ENCODE data around the gene MON1A. TPM values are rescaled to one million over a fixed set of nuclear protein-coding genes. Genes with fewer than 3 reads are reported as not detected.

Gene MON1A
- total RNA-seq, 1 experiment from 2014 or later = 9.0 TPM

DNA sequence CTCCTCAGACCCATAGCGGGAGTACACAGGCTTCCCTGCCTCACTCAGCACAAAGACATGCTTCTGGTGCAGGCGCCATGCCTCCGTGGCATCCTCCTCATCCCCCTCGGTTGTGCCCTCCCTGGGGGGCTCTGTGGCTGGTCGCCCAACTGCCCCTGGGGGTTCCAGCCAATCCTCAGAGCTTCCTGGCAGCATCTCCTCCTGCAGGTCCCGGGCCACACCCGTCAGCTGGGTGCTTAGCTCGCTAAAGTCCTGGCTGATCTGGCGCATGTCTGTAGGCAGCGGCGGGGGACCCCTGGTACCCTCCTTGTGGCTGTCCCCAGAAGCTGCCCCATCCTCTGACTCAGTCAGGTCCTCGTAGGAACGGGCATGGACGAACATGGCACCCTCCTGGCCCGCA lies 18.0 kb downstream of the MON1A start:
- H2AFZ ChIP-seq (ENCODE audit: low read depth, low read length, poor library complexity, severe bottlenecking) = no peak overlapping the region
- ChIA-PET POLR2A (no interaction called here), CTCF (interaction anchor here (1.4 kb wide), 1 partner anchor 18 kb away, joined by 4 read pairs; the partner anchor contains the start of gene MON1A), RAD21 (ENCODE audit: low non-redundant PET in 1 of 2, low total read pairs in 2 of 2, uncharacterized antibody in 2 of 2, unreplicated experiment in 2 of 2) (no interaction called here)
- H3K9ac ChIP-seq (ENCODE audit: low read length) = no peak overlapping the region
- no TSS peak for BruUV-seq (replicated peaks)
- no peak for DNase-seq (ENCODE audit: low read depth, low spot score)
- H3K9me3 ChIP-seq (ENCODE audit: control insufficient read depth in 1 of 2, insufficient read depth in 1 of 2, low read depth in 1 of 2, low read length in 2 of 2) = no peaks in the 10 kb centered on the region
- H4K20me1 ChIP-seq (ENCODE audit: insufficient read depth) = no peaks in the 10 kb centered on the region
- H3K27me3 ChIP-seq (ENCODE audit: insufficient read depth, low read length) = no peaks in the 10 kb centered on the region
- intact Hi-C loops (cut with micrococcal nuclease) = no loop called here
- peaks cover 2% of the 10 kb centered on the region in 2 experiments; a peak in 3 of 4 replicates for H3K4me1 ChIP-seq (ENCODE audit: control insufficient read depth in 1 of 2, insufficient read depth in 2 of 2, low read length in 2 of 2)
- H3K27ac ChIP-seq (ENCODE audit: low read depth, low read length) = no peak overlapping the region
- no peak overlapping the region for H3K4me2 ChIP-seq (ENCODE audit: low read length)
- TF ChIP-seq ZNF274 (IDR thresholded peaks at IDR 0.05; ENCODE audit: low read depth, low read length) = no peak
- TF ChIP-seq EGR1 (IDR thresholded peaks at IDR 0.05; ENCODE audit: low read depth) = no peak
- TF ChIP-seq ELF1 (IDR thresholded peaks at IDR 0.05; ENCODE audit: borderline replicate concordance, low read depth) = no peak
- TF ChIP-seq, protein P1, sequence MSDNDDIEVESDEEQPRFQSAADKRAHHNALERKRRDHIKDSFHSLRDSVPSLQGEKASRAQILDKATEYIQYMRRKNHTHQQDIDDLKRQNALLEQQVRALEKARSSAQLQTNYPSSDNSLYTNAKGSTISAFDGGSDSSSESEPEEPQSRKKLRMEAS (IDR thresholded peaks at IDR 0.05) = no peak
- TF ChIP-seq CBX3 (IDR thresholded peaks at IDR 0.05; ENCODE audit: low read depth) = no peak
- no peak for TF ChIP-seq TCF7L2 (IDR thresholded peaks at IDR 0.05; ENCODE audit: borderline replicate concordance, extremely low read depth, insufficient read depth, insufficient read length)
- no peaks in the 10 kb centered on the region for H3K9me2 ChIP-seq (ENCODE audit: insufficient read depth)
- H3K36me3 ChIP-seq (ENCODE audit: control insufficient read depth in 1 of 2, insufficient read depth in 2 of 2, low read length in 2 of 2) = 0 out of 4 replicates have a peak, but pooled peaks cover 0 to 6% of the 10 kb centered on the region in 2 experiments
- no peak overlapping the region for H3K4me3 ChIP-seq (replicated peaks in 1 of 2; ENCODE audit: low read depth in 1 of 2, low read length in 2 of 2)
- ATAC-seq = no peak
- no peaks in the 10 kb centered on the region for H3K79me2 ChIP-seq (ENCODE audit: insufficient read depth, low read length)

DNA sequence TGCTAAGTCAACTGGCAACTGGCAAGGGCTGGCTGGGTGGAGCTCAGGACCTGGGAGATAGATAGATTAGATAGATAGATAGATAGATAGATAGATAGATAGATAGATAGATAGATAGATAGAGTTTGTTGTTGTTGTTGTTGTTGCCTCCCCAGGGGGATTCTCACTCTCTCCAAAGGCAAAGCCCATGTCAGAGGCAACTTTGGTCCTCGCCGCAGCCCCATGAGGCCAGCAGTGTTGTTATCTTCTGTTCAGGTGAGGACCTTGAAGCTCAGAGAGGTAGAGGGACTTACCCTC lies 18.5 kb downstream of the MON1A start:
- Histone ChIP-seq H3K9me2 (ENCODE audit: insufficient read depth) (no peaks in the 10 kb centered on the region), H3K9me3 (ENCODE audit: control insufficient read depth in 1 of 2, insufficient read depth in 1 of 2, low read depth in 1 of 2, low read length in 2 of 2) (no peaks in the 10 kb centered on the region), H3K27ac (ENCODE audit: low read depth, low read length) (no peak overlapping the region), H3K36me3 (ENCODE audit: control insufficient read depth in 1 of 2, insufficient read depth in 2 of 2, low read length in 2 of 2) (0 out of 4 replicates have a peak, but pooled peaks cover 0 to 6% of the 10 kb centered on the region in 2 experiments), H4K20me1 (ENCODE audit: insufficient read depth) (no peaks in the 10 kb centered on the region), H3K4me1 (ENCODE audit: control insufficient read depth in 1 of 2, insufficient read depth in 2 of 2, low read length in 2 of 2) (peaks cover 4 to 7% of the 10 kb centered on the region in 2 experiments; a peak in 3 of 4 replicates), H3K4me3 (replicated peaks in 1 of 2; ENCODE audit: low read depth in 1 of 2, low read length in 2 of 2) (no peak overlapping the region), H3K9ac (ENCODE audit: low read length) (no peak overlapping the region), H2AFZ (ENCODE audit: low read depth, low read length, poor library complexity, severe bottlenecking) (no peak overlapping the region), H3K27me3 (ENCODE audit: insufficient read depth, low read length) (no peaks in the 10 kb centered on the region), H3K79me2 (ENCODE audit: insufficient read depth, low read length) (no peaks in the 10 kb centered on the region), H3K4me2 (ENCODE audit: low read length) (no peak overlapping the region)
- RAD21 ChIA-PET (ENCODE audit: low non-redundant PET in 1 of 2, low total read pairs in 2 of 2, uncharacterized antibody in 2 of 2, unreplicated experiment in 2 of 2) = interaction anchor here in 1 of 2 experiments (1.0 kb wide), 1 partner anchor 209 kb away, joined by 3 read pairs; no protein-coding TSS in a partner anchor
- BruUV-seq (replicated peaks) = no TSS peak
- POLR2A ChIA-PET = no interaction called here
- ATAC-seq (no peak), DNase-seq (ENCODE audit: low read depth, low spot score) (no peak)
- intact Hi-C loops (cut with micrococcal nuclease) = no loop called here
- CTCF ChIA-PET = interaction anchor here (0.9 kb wide), 1 partner anchor 72 kb away, joined by 3 read pairs; no protein-coding TSS in a partner anchor
- TF ChIP-seq POLR2AphosphoS5 (IDR thresholded peaks at IDR 0.05; ENCODE audit: low read depth, low read length) = no peak
- no peak for TF ChIP-seq EGR1 (IDR thresholded peaks at IDR 0.05; ENCODE audit: low read depth)
- TF ChIP-seq SP1 (IDR thresholded peaks at IDR 0.05; ENCODE audit: low read depth) = no peak
- TF ChIP-seq CEBPB (IDR thresholded peaks at IDR 0.05; ENCODE audit: low read depth) = no peak
- TF ChIP-seq EZH2 (IDR thresholded peaks at IDR 0.05) = no peak
- no peak for TF ChIP-seq SIN3A (IDR thresholded peaks at IDR 0.05; ENCODE audit: low read depth)
- TF ChIP-seq YY1 (IDR thresholded peaks at IDR 0.05; ENCODE audit: extremely low read depth, insufficient replicate concordance, low read depth, low read length) = no peak
- TF ChIP-seq, protein P2, sequence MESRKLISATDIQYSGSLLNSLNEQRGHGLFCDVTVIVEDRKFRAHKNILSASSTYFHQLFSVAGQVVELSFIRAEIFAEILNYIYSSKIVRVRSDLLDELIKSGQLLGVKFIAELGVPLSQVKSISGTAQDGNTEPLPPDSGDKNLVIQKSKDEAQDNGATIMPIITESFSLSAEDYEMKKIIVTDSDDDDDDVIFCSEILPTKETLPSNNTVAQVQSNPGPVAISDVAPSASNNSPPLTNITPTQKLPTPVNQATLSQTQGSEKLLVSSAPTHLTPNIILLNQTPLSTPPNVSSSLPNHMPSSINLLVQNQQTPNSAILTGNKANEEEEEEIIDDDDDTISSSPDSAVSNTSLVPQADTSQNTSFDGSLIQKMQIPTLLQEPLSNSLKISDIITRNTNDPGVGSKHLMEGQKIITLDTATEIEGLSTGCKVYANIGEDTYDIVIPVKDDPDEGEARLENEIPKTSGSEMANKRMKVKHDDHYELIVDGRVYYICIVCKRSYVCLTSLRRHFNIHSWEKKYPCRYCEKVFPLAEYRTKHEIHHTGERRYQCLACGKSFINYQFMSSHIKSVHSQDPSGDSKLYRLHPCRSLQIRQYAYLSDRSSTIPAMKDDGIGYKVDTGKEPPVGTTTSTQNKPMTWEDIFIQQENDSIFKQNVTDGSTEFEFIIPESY (IDR thresholded peaks at IDR 0.05; ENCODE audit: extremely low read depth, insufficient replicate concordance, low read length) = no peak
- no peak for TF ChIP-seq ZFX (IDR thresholded peaks at IDR 0.05)
- no peak for TF ChIP-seq RAD21 (IDR thresholded peaks at IDR 0.05; ENCODE audit: low read depth)
- no peak for TF ChIP-seq TCF7L2 (IDR thresholded peaks at IDR 0.05; ENCODE audit: borderline replicate concordance, extremely low read depth, insufficient read depth, insufficient read length)
- TF ChIP-seq, protein P3, sequence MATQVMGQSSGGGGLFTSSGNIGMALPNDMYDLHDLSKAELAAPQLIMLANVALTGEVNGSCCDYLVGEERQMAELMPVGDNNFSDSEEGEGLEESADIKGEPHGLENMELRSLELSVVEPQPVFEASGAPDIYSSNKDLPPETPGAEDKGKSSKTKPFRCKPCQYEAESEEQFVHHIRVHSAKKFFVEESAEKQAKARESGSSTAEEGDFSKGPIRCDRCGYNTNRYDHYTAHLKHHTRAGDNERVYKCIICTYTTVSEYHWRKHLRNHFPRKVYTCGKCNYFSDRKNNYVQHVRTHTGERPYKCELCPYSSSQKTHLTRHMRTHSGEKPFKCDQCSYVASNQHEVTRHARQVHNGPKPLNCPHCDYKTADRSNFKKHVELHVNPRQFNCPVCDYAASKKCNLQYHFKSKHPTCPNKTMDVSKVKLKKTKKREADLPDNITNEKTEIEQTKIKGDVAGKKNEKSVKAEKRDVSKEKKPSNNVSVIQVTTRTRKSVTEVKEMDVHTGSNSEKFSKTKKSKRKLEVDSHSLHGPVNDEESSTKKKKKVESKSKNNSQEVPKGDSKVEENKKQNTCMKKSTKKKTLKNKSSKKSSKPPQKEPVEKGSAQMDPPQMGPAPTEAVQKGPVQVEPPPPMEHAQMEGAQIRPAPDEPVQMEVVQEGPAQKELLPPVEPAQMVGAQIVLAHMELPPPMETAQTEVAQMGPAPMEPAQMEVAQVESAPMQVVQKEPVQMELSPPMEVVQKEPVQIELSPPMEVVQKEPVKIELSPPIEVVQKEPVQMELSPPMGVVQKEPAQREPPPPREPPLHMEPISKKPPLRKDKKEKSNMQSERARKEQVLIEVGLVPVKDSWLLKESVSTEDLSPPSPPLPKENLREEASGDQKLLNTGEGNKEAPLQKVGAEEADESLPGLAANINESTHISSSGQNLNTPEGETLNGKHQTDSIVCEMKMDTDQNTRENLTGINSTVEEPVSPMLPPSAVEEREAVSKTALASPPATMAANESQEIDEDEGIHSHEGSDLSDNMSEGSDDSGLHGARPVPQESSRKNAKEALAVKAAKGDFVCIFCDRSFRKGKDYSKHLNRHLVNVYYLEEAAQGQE (IDR thresholded peaks at IDR 0.05; ENCODE audit: low read depth) = no peak
